GM19239 (cell line): ENCODE data around the gene TSPAN19.

Source experiments
- DNase-seq: peaks from one replicate; pipeline ENCODE4 v3.0.0; 2011; ENCODE audit warnings: low spot score; ENCODE audit not compliant: insufficient read length
- FAIRE-seq: peaks from 2 replicates; lab custom pipeline; 2011; peaks lifted over from hg19 to GRCh38; lab: Jason Lieb, UNC

Gene TSPAN19

DNA sequence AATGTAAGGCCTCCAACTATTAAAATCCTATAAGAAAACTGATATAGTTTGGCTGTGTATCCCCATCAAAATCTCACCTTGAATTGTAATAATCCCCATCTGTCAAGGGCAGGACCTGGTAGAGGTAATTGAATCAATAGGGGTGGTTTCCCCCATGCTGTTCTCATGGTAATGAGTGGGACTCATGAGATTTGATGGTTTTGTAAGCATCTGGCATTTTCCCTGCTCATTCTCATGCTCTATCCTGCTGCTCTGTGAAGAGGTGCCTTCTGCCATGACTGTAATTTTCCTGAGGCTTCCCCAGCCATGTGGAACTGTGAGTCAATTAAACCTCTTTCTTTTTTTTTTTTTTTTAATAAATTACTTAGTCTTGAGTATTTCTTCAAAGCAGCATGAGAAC lies 31.9 kb downstream of the TSPAN19 start:
- DNase-seq: no peak
- no peak for FAIRE-seq

DNA sequence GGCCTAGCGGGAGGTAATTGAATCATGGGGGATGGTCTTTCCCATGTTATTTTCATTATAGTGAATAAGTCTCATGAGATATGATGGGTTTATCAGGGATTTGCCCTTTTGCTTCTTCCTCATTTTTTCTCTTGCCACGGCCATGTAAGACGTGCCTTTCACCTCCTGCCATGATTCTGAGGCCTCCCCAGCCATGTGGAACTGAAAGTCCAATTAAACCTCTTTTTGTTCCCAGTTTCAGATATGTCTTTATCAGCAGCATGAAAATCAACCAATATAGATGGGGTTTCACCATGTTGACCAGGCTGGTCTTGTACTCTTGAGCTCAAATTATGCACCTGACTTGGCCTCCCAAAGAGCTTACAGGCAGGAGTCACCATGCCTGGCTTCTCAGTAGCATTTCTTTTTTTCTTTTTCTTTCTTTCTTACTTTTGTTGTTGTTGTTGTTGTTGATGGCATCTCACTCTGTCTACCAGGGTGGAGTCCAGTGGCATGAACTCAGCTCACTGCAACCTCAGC lies 33.2 kb downstream of the TSPAN19 start:
- FAIRE-seq (no peak), DNase-seq (no peak)

DNA sequence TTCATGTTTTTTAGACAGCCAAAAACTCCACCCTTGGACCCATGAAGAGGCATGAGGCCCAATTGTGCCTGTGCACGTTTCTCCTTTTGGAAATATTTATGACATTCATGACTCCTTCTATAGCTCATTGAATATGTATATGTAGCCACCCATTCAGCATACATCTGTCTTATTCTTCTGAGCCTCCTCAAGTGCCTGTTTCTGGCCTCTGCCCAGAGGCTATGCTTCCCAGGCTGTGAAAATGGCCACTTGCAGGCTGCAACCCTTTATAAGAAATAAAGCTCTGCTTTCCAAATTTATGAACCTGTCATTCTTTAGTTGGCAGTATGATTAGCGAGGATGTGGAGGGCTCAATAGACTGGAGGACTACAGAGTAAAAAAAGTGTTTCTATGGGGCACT lies 35.3 kb downstream of the TSPAN19 start:
- DNase-seq (no peak), FAIRE-seq (no peak)

DNA sequence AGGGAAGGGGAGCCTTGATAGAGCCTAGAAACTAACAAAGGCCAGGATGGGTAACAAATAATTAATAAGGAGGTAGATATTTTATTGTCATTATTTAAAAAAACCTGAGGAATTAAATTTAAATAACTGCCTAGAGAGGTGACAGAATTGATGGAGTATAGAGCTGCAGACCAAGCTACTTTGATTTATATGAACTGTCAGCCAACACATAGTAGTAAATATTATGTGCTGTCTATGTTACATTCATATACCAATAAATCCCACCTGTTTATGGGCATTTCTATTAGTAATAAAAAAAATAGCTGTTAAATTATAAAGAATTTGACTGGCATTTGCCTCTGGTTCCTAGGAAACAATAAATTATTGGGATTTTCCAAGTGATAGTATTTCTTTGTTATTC lies 37.7 kb downstream of the TSPAN19 start:
- DNase-seq: no peak
- FAIRE-seq: no peak

DNA sequence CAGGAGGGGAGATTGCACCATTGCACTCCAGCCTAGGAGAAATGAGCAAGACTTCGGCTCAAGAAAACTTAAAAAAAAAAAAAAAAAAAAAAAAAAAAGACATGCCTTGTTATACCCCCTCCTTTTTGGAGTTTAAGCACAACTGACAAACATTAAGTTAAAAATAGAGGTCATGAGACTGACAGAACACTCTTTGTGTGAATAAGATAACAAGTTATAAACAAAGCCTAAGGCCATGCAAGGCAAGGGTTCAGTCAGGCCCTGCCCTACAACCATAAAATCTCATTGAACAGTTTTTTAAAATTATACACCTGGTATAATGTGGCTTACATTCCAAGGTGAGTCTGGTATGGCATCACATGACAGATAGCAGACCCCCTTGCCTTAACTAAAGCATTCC lies 39.3 kb downstream of the TSPAN19 start:
- no peak for FAIRE-seq
- no peak for DNase-seq

DNA sequence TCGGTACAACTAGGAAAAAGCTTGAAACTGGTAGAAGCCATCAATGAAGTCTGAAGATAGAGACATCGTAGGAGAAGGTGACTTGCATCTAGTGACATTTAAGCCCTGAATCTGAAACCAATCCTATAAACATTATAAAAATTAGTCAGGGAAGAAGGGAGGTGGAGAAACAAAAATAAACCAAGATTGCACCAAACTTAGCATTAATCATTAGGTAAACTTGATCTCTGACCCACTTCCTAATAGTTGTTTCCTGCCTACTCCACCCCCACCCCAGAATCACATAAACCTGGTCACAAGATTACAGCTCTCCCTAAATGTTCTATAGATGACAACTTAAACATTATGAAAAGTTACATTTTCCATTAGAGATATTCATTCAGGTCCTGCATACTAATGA lies 40.4 kb downstream of the TSPAN19 start:
- DNase-seq (no peak), FAIRE-seq (no peak)

DNA sequence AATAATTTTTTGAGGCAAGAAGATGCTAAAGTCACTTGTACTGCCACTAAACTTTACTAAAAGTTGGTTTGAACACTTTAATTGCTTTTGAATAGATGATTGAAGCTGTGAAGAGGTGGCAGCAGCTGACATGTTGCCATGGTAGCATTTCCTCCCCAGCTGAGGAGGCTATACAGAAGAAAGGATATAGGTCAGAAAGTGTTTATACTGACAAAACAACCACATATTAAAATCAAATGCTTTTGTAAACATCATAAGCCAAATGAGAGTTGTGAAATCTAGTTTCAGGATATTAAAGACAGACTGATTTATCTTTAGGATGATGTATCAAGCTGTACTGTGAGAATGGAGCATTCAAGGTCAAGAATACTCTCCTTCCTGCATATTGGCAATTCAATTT lies 41.7 kb downstream of the TSPAN19 start:
- no peak for FAIRE-seq
- no peak for DNase-seq

DNA sequence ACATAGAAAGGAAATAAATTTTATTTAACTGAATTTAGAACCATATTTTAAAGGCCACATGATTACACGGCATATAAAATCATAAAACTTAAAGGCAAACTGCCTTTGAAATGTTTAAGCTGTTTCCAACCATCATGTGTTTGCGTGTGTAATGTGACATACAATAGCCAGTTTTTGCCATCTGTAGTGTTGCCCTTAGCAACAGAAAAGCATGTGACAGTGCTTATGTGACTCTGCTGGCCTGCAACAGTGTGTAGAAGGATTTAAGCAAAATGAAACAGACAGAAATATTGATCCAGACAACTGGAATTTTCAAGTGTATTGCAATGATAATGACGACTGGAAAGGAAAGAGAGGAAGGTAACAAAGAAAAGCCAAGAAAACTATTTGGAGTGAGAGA lies 49.5 kb downstream of the TSPAN19 start:
- DNase-seq: no peak
- FAIRE-seq: no peak

DNA sequence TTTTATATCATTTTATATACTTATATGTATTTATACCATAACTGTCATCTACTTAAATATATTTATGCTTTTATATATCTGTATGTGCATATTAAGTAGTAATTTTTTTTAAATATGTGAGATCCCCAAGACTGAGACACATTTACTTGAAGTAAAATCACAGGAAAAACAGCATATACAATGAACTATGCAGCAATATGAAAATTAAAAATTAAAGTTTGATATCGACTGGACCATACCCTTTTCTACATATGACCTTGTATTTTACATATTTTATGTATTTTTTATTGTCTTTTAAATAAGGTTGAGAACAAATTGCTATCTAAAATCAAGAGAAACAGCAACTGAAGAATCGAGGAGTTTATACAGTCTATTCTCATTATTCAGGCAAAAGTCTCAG lies 50.0 kb downstream of the TSPAN19 start:
- DNase-seq (no peak), FAIRE-seq (no peak)

DNA sequence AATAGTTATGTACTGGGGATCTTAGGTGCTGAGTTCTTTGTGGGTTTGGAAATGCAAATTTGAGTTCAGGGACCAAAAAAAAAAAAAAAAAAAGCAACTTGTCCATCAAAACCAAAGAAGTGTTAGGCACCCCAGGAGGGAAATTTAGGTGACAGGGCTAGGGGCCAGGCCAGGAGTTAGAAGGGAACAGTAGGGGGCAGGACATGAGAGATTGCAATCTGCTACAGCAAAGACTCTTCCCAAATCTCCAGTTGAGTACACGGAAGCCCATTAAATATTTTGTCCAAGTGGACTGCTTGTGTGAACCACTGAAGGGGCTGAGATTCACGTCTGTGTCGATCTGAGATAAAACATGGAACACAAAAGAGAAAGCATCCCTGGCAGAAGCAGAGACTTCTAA lies 52.8 kb downstream of the TSPAN19 start:
- DNase-seq (no peak), FAIRE-seq (no peak)

DNA sequence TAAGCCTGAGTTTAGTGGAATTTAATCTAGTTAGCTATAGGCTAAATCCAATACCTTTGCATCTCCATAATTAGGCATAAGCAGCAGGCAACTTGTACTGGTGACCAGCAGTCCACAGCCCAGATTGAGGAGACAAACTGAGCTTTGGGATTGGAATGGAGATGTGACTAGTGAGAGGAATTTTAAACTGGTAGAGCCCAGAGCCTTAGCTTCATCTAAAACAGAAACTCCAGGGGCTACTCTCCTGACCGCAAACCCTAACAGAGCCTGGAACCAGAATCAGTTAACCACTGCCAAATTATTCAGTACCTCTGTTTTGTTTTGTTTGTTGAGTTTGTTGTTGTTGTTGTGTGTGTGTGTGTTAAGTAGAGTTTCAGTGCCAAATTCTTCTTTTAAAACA lies 53.2 kb downstream of the TSPAN19 start:
- FAIRE-seq (no peak), DNase-seq (no peak)

DNA sequence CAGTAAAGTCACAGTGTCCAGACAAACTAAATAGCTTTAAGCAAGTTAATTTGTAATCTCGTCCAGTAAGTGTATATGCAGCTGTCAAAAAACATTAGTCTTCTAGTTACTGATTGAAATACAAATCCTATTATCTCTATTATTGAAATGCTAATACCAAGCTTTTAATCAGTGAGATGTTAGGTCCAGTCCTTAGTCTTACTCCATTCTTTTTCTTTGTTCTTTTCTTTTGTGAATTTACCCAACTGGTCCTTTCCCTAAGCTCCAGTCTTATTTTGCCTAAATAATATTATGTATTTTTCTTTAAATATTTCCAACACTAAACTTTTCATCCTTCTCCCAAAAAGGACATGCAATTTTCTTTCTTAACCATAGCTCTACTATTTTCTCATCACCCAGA lies 57.2 kb downstream of the TSPAN19 start:
- DNase-seq (no peak), FAIRE-seq (no peak)

DNA sequence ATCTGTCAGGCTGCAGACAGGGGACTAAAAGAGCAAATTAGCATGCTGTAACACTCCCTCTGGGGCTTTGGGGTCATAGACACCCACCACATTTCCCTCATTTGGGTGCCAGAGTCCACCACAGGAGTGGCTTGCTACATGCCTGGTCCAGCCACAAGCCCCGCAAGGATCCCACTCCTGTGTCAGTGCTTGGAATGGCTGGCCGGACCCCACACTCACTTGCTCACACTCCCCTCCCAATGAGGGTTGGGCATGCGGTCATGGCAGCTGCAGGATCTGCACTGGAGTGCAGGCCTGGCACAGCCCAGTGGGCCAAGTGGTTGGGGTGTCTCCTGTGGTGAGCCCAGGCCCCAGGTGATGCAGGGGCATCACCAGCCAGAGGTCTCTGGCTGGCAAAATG lies 59.9 kb downstream of the TSPAN19 start:
- FAIRE-seq (no peak), DNase-seq (no peak)

DNA sequence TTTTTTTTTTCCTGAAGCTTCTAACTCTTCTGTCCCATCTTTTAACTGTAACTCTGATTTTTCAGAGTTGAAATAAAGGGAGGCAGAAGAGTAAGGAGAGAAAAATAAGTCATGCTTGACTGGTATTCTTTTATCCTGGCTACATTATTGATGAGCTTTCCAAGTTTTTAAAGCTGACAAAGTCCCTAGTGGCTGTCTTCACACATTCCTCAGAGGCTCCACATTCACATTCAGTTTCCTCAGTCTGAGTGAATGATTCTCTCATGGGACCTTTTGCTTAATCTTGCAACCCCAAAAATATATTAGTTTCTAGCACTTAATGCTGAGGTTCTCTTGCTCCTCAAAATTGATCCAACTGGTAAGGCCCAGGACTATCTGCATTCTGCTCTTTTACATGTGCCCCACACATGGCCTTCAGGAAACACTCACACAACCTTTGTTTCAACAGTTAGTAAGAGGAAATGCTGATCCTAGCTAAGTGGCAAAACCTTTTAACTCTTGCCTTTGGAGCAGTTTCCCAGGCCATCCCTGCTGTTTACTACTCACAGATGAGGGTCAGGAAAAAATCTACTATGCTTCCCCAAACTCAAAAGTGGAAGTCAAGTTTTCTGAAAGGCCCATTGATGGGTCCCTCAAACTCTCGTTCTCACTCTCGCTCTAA lies 61.8 kb downstream of the TSPAN19 start:
- no peak for FAIRE-seq
- DNase-seq: no peak

DNA sequence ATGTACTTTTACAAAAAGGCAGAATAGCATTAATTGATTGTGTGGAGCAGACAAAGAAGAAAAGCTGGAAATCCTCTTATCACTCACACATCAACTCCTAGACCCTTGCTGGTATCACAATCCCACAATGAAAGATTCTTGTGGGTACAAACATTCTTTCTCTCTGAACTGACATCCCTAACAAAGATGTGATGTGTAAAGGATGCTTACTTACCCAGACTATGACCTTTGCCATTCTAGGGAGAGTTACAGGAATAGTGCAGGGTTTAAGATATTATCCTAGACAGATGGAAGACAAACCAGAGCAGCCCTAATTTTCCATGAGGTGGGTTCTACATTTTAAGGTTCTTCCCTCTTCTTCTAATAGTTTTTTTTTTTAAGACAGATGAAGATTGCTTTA lies 63.1 kb downstream of the TSPAN19 start:
- DNase-seq: no peak
- no peak for FAIRE-seq

DNA sequence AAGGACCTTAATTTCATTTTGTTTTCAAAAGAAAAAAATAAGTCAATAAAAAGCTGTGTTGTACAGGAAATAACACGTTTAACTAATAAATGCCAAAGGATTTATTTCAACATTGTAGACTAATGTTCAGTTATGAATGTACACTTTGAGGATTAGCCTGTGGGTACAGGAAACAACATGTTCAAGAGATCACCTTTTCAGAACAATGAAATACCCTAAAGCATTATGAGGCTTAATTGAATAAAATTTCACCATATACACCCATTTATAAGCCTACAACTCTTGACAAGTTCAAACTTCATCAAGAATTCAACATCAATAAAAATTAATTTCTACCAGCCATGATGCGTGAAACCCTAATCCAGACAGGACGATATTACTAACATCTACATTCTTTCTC lies 66.9 kb downstream of the TSPAN19 start:
- FAIRE-seq: no peak

More for the DNA sequence above, 66.9 kb downstream of the TSPAN19 start:
- no peak for DNase-seq
